Skeletal muscle satellite cell (primary cell): ENCODE measurements around the gene SLC34A3.
A peak's percentile ranks its signal among the peaks of the same experiment; 100 is the strongest.
"Not testable (repeated sequence)": the region's sequence is repeated elsewhere in the genome, so short reads cannot be mapped to it uniquely, and the experiment has no call there.

Experiments used
- H3K27me3 ChIP-seq: 2 replicates; pipeline ENCODE4 v1.7.0; 2013; ENCODE audit warnings: low read length; ENCODE audit not compliant: control insufficient read depth, insufficient read depth
- H3K36me3 ChIP-seq: 2 replicates; pipeline ENCODE4 v1.7.0; 2013; ENCODE audit warnings: mild to moderate bottlenecking, control low read depth, low read length; ENCODE audit not compliant: insufficient read depth
- H3K4me1 ChIP-seq: 2 replicates; pipeline ENCODE4 v1.7.0; 2013; ENCODE audit warnings: low read length; ENCODE audit not compliant: control insufficient read depth, insufficient read depth
- H3K4me2 ChIP-seq: 2 replicates; pipeline ENCODE4 v1.7.0; 2013; ENCODE audit warnings: mild to moderate bottlenecking, low read length
- H3K4me3 ChIP-seq: 2 replicates; pipeline ENCODE4 v1.7.0; 2013; ENCODE audit warnings: low read length
- H3K9ac ChIP-seq: 2 replicates; pipeline ENCODE4 v1.7.0; 2013; ENCODE audit warnings: mild to moderate bottlenecking, low read depth, low read length, moderate library complexity
- H3K9me3 ChIP-seq: replicated peaks from 2 replicates; pipeline ENCODE4 v1.7.0; 2013; ENCODE audit warnings: mild to moderate bottlenecking, control low read depth, low read length

SLC34A3 gene

GRCh38 chr9:137243266-137243625, 12.5 kb downstream of the SLC34A3 start:
- Histone ChIP-seq H3K4me1 (peaks cover 25% of the 10 kb centered on the region), H3K4me3 (peak overlapping the region; percentile 96), H3K4me2 (peak overlapping the region; percentile 100), H3K36me3 (peaks cover 26% of the 10 kb centered on the region)
- not testable (repeated sequence) for H3K9me3 ChIP-seq, H3K9ac ChIP-seq, H3K27me3 ChIP-seq

GRCh38 chr9:137243626-137244485, 13.2 kb downstream of the SLC34A3 start:
- Histone ChIP-seq H3K4me2 (peak overlapping the region; percentile 100), H3K36me3 (peaks cover 26% of the 10 kb centered on the region), H3K27me3 (no peaks in the 10 kb centered on the region), H3K9ac (no peak overlapping the region), H3K9me3 (no peaks in the 10 kb centered on the region), H3K4me1 (peaks cover 21% of the 10 kb centered on the region), H3K4me3 (no peak overlapping the region)

GRCh38 chr9:137244486-137245449, 14.1 kb downstream of the SLC34A3 start:
- no peaks in the 10 kb centered on the region for H3K27me3 ChIP-seq
- H3K36me3 ChIP-seq: peaks cover 26% of the 10 kb centered on the region
- H3K9ac ChIP-seq: no peak overlapping the region
- peaks cover 12% of the 10 kb centered on the region for H3K4me1 ChIP-seq
- H3K4me2 ChIP-seq: peak overlapping the region; percentile 1
- no peak overlapping the region for H3K4me3 ChIP-seq
- no peaks in the 10 kb centered on the region for H3K9me3 ChIP-seq

GRCh38 chr9:137245450-137246421, 15.0 kb downstream of the SLC34A3 start:
- no peak overlapping the region for H3K4me2 ChIP-seq
- no peak overlapping the region for H3K4me3 ChIP-seq
- no peak overlapping the region for H3K9ac ChIP-seq
- H3K36me3 ChIP-seq: peaks cover 26% of the 10 kb centered on the region
- H3K9me3 ChIP-seq: no peaks in the 10 kb centered on the region
- H3K4me1 ChIP-seq: peaks cover 11% of the 10 kb centered on the region
- no peaks in the 10 kb centered on the region for H3K27me3 ChIP-seq

- Histone ChIP-seq H3K9ac (no peak overlapping the region), H3K36me3 (peaks cover 18% of the 10 kb centered on the region), H3K4me2 (no peak overlapping the region), H3K27me3 (no peaks in the 10 kb centered on the region), H3K9me3 (no peaks in the 10 kb centered on the region), H3K4me1 (peaks cover 8% of the 10 kb centered on the region), H3K4me3 (no peak overlapping the region)
These were observed 16.6 kb downstream of the SLC34A3 start for GRCh38 chr9:137247135-137247915.

- no peak overlapping the region for H3K4me2 ChIP-seq
- H3K9ac ChIP-seq: no peak overlapping the region
- H3K36me3 ChIP-seq: peaks cover 13% of the 10 kb centered on the region
- H3K4me1 ChIP-seq: peaks cover 3% of the 10 kb centered on the region
- H3K4me3 ChIP-seq: no peak overlapping the region
- no peaks in the 10 kb centered on the region for H3K27me3 ChIP-seq
- no peaks in the 10 kb centered on the region for H3K9me3 ChIP-seq
These were observed 17.1 kb downstream of the SLC34A3 start for GRCh38 chr9:137247916-137248175.

- Histone ChIP-seq H3K27me3 (no peaks in the 10 kb centered on the region), H3K4me3 (no peak overlapping the region), H3K4me1 (peaks cover 8% of the 10 kb centered on the region), H3K9ac (no peak overlapping the region), H3K9me3 (no peaks in the 10 kb centered on the region), H3K4me2 (no peak overlapping the region), H3K36me3 (no peaks in the 10 kb centered on the region)
These were observed 19.9 kb downstream of the SLC34A3 start for GRCh38 chr9:137250329-137251193.

- Histone ChIP-seq H3K4me1 (peaks cover 10% of the 10 kb centered on the region), H3K9ac (no peak within 1 kb of the TSS)
These were observed 20.4 kb downstream of the SLC34A3 start, which contains the start of gene STPG3 for GRCh38 chr9:137251194-137251461. TSS of gene STPG3 (plus strand) at chr9:137251286. CDS start at chr9:137251287, 1 bp downstream.

GRCh38 chr9:137251490-137252268, 21.0 kb downstream of the SLC34A3 start:
- H3K4me2 ChIP-seq: no peak overlapping the region
- H3K4me3 ChIP-seq: no peak overlapping the region
- peaks cover 15% of the 10 kb centered on the region for H3K4me1 ChIP-seq
- H3K36me3 ChIP-seq: peaks cover 4% of the 10 kb centered on the region
- no peaks in the 10 kb centered on the region for H3K9me3 ChIP-seq
- no peak overlapping the region for H3K9ac ChIP-seq
- H3K27me3 ChIP-seq: no peaks in the 10 kb centered on the region

More at GRCh38 chr9:137251194-137251461, 20.4 kb downstream of the SLC34A3 start, which contains the start of gene STPG3:
- no peak within 1 kb of the TSS for H3K4me2 ChIP-seq
- H3K4me3 ChIP-seq: no peak within 1 kb of the TSS
- no peaks in the 10 kb centered on the region for H3K9me3 ChIP-seq
- no peaks in the 10 kb centered on the region for H3K36me3 ChIP-seq
- H3K27me3 ChIP-seq: no peaks in the 10 kb centered on the region
